ENCODE results near the gene CDC42BPA. TPM values are rescaled to one million over a fixed set of nuclear protein-coding genes. Genes with fewer than 3 reads are reported as not detected.

Gene CDC42BPA
- polyA plus RNA-seq, 1 of the 3 experiments (the other 2 are of a cell fraction) = 6.8 TPM

- Histone ChIP-seq H3F3A (replicated peaks; ENCODE audit: insufficient read depth) (no peaks in the 10 kb centered on the region), H3K9ac (no peak overlapping the region), H3K27me3 (ENCODE audit: insufficient read depth) (no peaks in the 10 kb centered on the region), H3K79me2 (ENCODE audit: insufficient read depth) (no peaks in the 10 kb centered on the region), H3K27ac (ENCODE audit: low read depth in 2 of 2, low read length in 1 of 2) (no peak overlapping the region), H3K4me1 (ENCODE audit: control insufficient read depth in 1 of 2, insufficient read depth in 2 of 2, low read depth in 1 of 2, low read length in 1 of 2) (no peaks in the 10 kb centered on the region), H3K4me3 (ENCODE audit: low read depth in 2 of 2, low read length in 1 of 2) (no peak overlapping the region), H3K4me2 (no peak overlapping the region), H4K20me1 (ENCODE audit: insufficient read depth) (no peaks in the 10 kb centered on the region), H3K36me3 (replicated peaks in 1 of 2; ENCODE audit: control insufficient read depth in 1 of 2, insufficient read depth in 2 of 2, low read length in 1 of 2) (no peaks in the 10 kb centered on the region), H3K9me3 (no peaks in the 10 kb centered on the region), H3K9me2 (no peaks in the 10 kb centered on the region), H2AFZ (ENCODE audit: low read depth) (no peak overlapping the region)
- no peak for DNase-seq
- TF ChIP-seq NFIC (IDR thresholded peaks at IDR 0.05; ENCODE audit: borderline replicate concordance) (no peak), FOXJ3 (CRISPR knock-in tag; IDR thresholded peaks at IDR 0.05) (no peak), MAX (IDR thresholded peaks at IDR 0.05; ENCODE audit: low read depth) (no peak), CHD2 (IDR thresholded peaks at IDR 0.05; ENCODE audit: low read length, partially characterized antibody) (no peak), IRF3 (IDR thresholded peaks at IDR 0.05; ENCODE audit: low read depth, low read length) (no peak), GATA2 (CRISPR knock-in tag; IDR thresholded peaks at IDR 0.05) (no peak), MEF2A (IDR thresholded peaks at IDR 0.05; ENCODE audit: borderline replicate concordance, low read depth) (no peak), RFX5 (IDR thresholded peaks at IDR 0.05; ENCODE audit: low read length) (no peak), TAF1 (IDR thresholded peaks at IDR 0.05; ENCODE audit: borderline replicate concordance, low read depth, low read length) (no peak), RXRA (IDR thresholded peaks at IDR 0.05; ENCODE audit: borderline replicate concordance, low read depth) (no peak)
- WGBS (ENCODE audit: low lambda C conversion rate) = 96% methylated on average over 13 of the region's 13 CpGs
- CTCF ChIA-PET = no interaction called here
- POLR2A ChIA-PET = no interaction called here
Measured at GRCh38 chr1:226958300-226958699, 360.0 kb downstream of the CDC42BPA start.

GRCh38 chr1:226957714-226958113 lies 360.6 kb downstream of the CDC42BPA start:
- Histone ChIP-seq H3K9me2 (no peaks in the 10 kb centered on the region), H3K9ac (no peak overlapping the region), H3F3A (replicated peaks; ENCODE audit: insufficient read depth) (no peaks in the 10 kb centered on the region), H3K36me3 (replicated peaks in 1 of 2; ENCODE audit: control insufficient read depth in 1 of 2, insufficient read depth in 2 of 2, low read length in 1 of 2) (no peaks in the 10 kb centered on the region), H3K79me2 (ENCODE audit: insufficient read depth) (no peaks in the 10 kb centered on the region), H3K27me3 (ENCODE audit: insufficient read depth) (no peaks in the 10 kb centered on the region), H3K9me3 (no peaks in the 10 kb centered on the region), H4K20me1 (ENCODE audit: insufficient read depth) (no peaks in the 10 kb centered on the region), H3K4me2 (no peak overlapping the region), H3K4me3 (ENCODE audit: low read depth in 2 of 2, low read length in 1 of 2) (no peak overlapping the region), H2AFZ (ENCODE audit: low read depth) (no peak overlapping the region), H3K4me1 (ENCODE audit: control insufficient read depth in 1 of 2, insufficient read depth in 2 of 2, low read depth in 1 of 2, low read length in 1 of 2) (no peaks in the 10 kb centered on the region), H3K27ac (ENCODE audit: low read depth in 2 of 2, low read length in 1 of 2) (no peak overlapping the region)
- TF ChIP-seq REST (IDR thresholded peaks at IDR 0.05; ENCODE audit: low read depth, low read length) (no peak), ELF1 (IDR thresholded peaks at IDR 0.05) (no peak), YY1 (IDR thresholded peaks at IDR 0.05; ENCODE audit: low read depth) (no peak), TEAD4 (IDR thresholded peaks at IDR 0.05; ENCODE audit: borderline replicate concordance, insufficient read depth) (no peak), GABPA (IDR thresholded peaks at IDR 0.05; ENCODE audit: low read depth) (no peak)
- WGBS (ENCODE audit: low lambda C conversion rate) = 94% methylated on average over 11 of the region's 11 CpGs
- ChIA-PET CTCF (no interaction called here), POLR2A (no interaction called here)
- DNase-seq = no peak
